GM12878 (cell line): ENCODE data around the gene PSMG3. TPM values are rescaled to one million over a fixed set of nuclear protein-coding genes. Genes with fewer than 3 reads are reported as not detected.

Experiments used
- ATAC-seq: fragments of 200-7000 bp; cut with Tn5 transposase; 3 replicates; pipeline ENCODE4 v1.9.1; 2020; ENCODE audit warnings: mild to moderate bottlenecking, moderate library complexity
- BruUV-seq: library from RNA; stranded (reverse); fragments of 400-500 nt; replicated peaks from 2 replicates; lab custom pipeline; 2021; lab: Mats Ljungman, UMichigan
- CTCF ChIA-PET: fragments of 300-600 bp; sonication (Branson Sonifier 250); formaldehyde crosslinking; extraction: SDS; loops from one replicate; lab custom pipeline; 2021; ENCODE audit warnings: inconsistent platforms; lab: Yijun Ruan, JAX
- POLR2A ChIA-PET: fragments of 350-600 bp; formaldehyde crosslinking; extraction: SDS; loops from one replicate; lab custom pipeline; 2021; ENCODE audit warnings: inconsistent platforms; lab: Charles Lee
- RAD21 ChIA-PET: fragments of 300-600 bp; sonication (Branson Sonifier 250); formaldehyde crosslinking; loops from one replicate; lab custom pipeline; 2023; ENCODE audit warnings: antibody characterized with exemption; ENCODE audit not compliant: unreplicated experiment; lab: Charles Lee
- SMC1A ChIA-PET: fragments of 300-600 bp; sonication (Branson Sonifier 250); formaldehyde crosslinking; loops from one replicate; lab custom pipeline; 2023; ENCODE audit not compliant: unreplicated experiment, uncharacterized antibody; lab: Charles Lee
- DNase-seq: peaks from one replicate; pipeline ENCODE4 v3.0.0-alpha.2; 2011; ENCODE audit warnings: low read depth, low spot score
- FAIRE-seq: peaks from 3 replicates; lab custom pipeline; 2011; peaks lifted over from hg19 to GRCh38; lab: Jason Lieb, UNC
- H2AFZ ChIP-seq: 2 replicates; pipeline ENCODE4 v1.6.0; 2011; ENCODE audit warnings: low read depth, low read length, control low read depth; ENCODE audit not compliant: control insufficient read depth
- H3K27ac ChIP-seq: 2 replicates; pipeline ENCODE4 v1.5.1; 2011; ENCODE audit warnings: control low read depth; ENCODE audit not compliant: control insufficient read depth, insufficient read depth
- H3K27me3 ChIP-seq, 2 experiments: replicated peaks in 1 of 2; 2 replicates each; pipeline versions ENCODE4 v1.6.0 to v1.6.1; 2011; ENCODE audit warnings: low read length in 1 of 2; ENCODE audit not compliant: control insufficient read depth in 2 of 2, insufficient read depth in 2 of 2
- H3K36me3 ChIP-seq, 2 experiments: 2 replicates each; pipeline ENCODE4 v1.5.1; 2011; ENCODE audit warnings: low read length in 1 of 2; ENCODE audit not compliant: control insufficient read depth in 2 of 2, insufficient read depth in 2 of 2
- H3K4me1 ChIP-seq: 2 replicates; pipeline ENCODE4 v1.6.1; 2011; ENCODE audit warnings: mild to moderate bottlenecking, low read length, moderate library complexity, mixed read lengths; ENCODE audit not compliant: control insufficient read depth, insufficient read depth
- H3K4me2 ChIP-seq: 2 replicates; pipeline ENCODE4 v1.6.0; 2011; ENCODE audit warnings: control low read depth; ENCODE audit not compliant: control insufficient read depth, insufficient read depth
- H3K4me3 ChIP-seq: fragments of 200-600 bp; sonication (generic); 2 replicates; pipeline ENCODE4 v1.5.1; 2016
- H3K79me2 ChIP-seq: 2 replicates; pipeline ENCODE4 v1.6.0; 2011; ENCODE audit warnings: low read length; ENCODE audit not compliant: control insufficient read depth, insufficient read depth
- H3K9ac ChIP-seq: 2 replicates; pipeline ENCODE4 v1.8.0; 2011; ENCODE audit warnings: low read length, control low read depth, mixed read lengths; ENCODE audit not compliant: control insufficient read depth, insufficient read depth
- H3K9me3 ChIP-seq: replicated peaks from 3 replicates; pipeline ENCODE4 v1.5.1; 2011; ENCODE audit warnings: mild to moderate bottlenecking, low read length; ENCODE audit not compliant: control insufficient read depth, insufficient read depth
- H4K20me1 ChIP-seq: 2 replicates; pipeline ENCODE4 v1.6.0; 2011; ENCODE audit not compliant: control insufficient read depth, insufficient read depth
- CREM ChIP-seq: IDR thresholded peaks from 2 replicates; pipeline ENCODE4 v1.6.1; 2014; ENCODE audit warnings: antibody characterized with exemption, low read depth
- EP300 ChIP-seq, 2 experiments: fragments of 150-350 bp in 1 of 2; IDR thresholded peaks; 2 replicates each; pipeline ENCODE4 v1.6.1; 2011 to 2012; ENCODE audit warnings: low read depth in 2 of 2, low read length in 2 of 2, borderline replicate concordance in 1 of 2, improper control_type of control experiment in 1 of 2, inconsistent platforms in 1 of 2; ENCODE audit not compliant: control insufficient read depth in 1 of 2
- MXI1 ChIP-seq: fragments of 150-350 bp; IDR thresholded peaks from 2 replicates; pipeline ENCODE4 v1.6.1; 2011; ENCODE audit warnings: low read depth, mild to moderate bottlenecking, inconsistent platforms, low read length, improper control_type of control experiment
- NFYA ChIP-seq: IDR thresholded peaks from 2 replicates; pipeline ENCODE4 v1.6.1; 2011; ENCODE audit warnings: low read depth, mild to moderate bottlenecking, low read length, improper control_type of control experiment, borderline replicate concordance
- RCOR1 ChIP-seq: conservative IDR thresholded peaks from 2 replicates; pipeline ENCODE4 v1.6.1; 2012; ENCODE audit warnings: low read depth, low read length, improper control_type of control experiment
- SPI1 ChIP-seq: IDR thresholded peaks from 2 replicates; pipeline ENCODE4 v1.6.1; 2011; ENCODE audit warnings: low read depth, mild to moderate bottlenecking, low read length, moderate library complexity, borderline replicate concordance; ENCODE audit not compliant: insufficient read depth
- YY1 ChIP-seq: IDR thresholded peaks from 2 replicates; pipeline ENCODE4 v1.6.1; 2011; ENCODE audit warnings: low read depth, mild to moderate bottlenecking, low read length
- WGBS: methylation state at CpG from one replicate; pipeline ENCODE4 v1.1.6; 2016; ENCODE audit warnings: low lambda C conversion rate; ENCODE audit not compliant: insufficient replicate concordance, insufficient coverage; ENCODE audit errors: missing lambda C conversion rate; 5-methylcytosine and 5-hydroxymethylcytosine counted together
- in situ Hi-C: fragments of 300-500 bp; cut with MboI; formaldehyde crosslinking; loops from 9 replicates; pipeline ENCODE4 v1.14.3; 2018; ENCODE audit warnings: mixed read lengths
- intact Hi-C: fragments of 100-400 bp; cut with micrococcal nuclease; formaldehyde crosslinking; loops from one replicate; pipeline ENCODE4 v1.14.2; 2022; ENCODE audit not compliant: unreplicated experiment
- polyA plus RNA-seq, 11 experiments: library from polyadenylated mRNA; depleted of rRNA in 4 of 11; unstranded in 6 of 11; stranded (reverse) in 5 of 11; fragments of >200 nt; fragmentation: Nextera tagmentation in 4 of 11; fragmentation: Illumina TruSeq in 1 of 11; extraction: Ambion mirVana in 4 of 11; extraction: Trizol in 1 of 11; gene quantifications; 1 replicate in 1 of 11; 2 replicates in 10 of 11; pipeline versions ENCODE4 v1.2.1 to v1.2.3, GENCODE V29; 2011 to 2016; ENCODE audit warnings: inconsistent platforms in 2 of 11, missing spikeins in 2 of 11, low read depth in 1 of 11
- total RNA-seq, 4 experiments: library from RNA; depleted of rRNA in 3 of 4; stranded (reverse); fragments of >200 nt in 3 of 4; fragmentation: Illumina TruSeq in 1 of 4; extraction: Trizol in 1 of 4; gene quantifications; 2 replicates each; pipeline versions ENCODE4 v1.2.1 to v1.2.3, GENCODE V29; 2013 to 2021
- TF ChIP-seq, protein P1 (sequence below): IDR thresholded peaks from 2 replicates; pipeline ENCODE4 v1.6.1; 2012; ENCODE audit warnings: low read depth, low read length, improper control_type of control experiment
- TF ChIP-seq, protein P2 (sequence below): fragments of 450-650 bp; IDR thresholded peaks from 2 replicates; pipeline ENCODE4 v1.6.1; 2018; ENCODE audit warnings: borderline replicate concordance, mild to moderate bottlenecking; ENCODE audit not compliant: partially characterized antibody

Gene PSMG3
- total and polyA plus RNA-seq, 10 of the 15 experiments (the other 5 are each of a cell fraction or from before 2014, with no cell fraction given), result 23.9 to 115 (median 60.6) TPM

GRCh38 chr7:1618475-1618874 is 48.6 kb upstream of the PSMG3 start:
- BruUV-seq, result no TSS peak
- no peak for FAIRE-seq
- H3K4me3 ChIP-seq, result no peak overlapping the region
- H3K4me1 ChIP-seq, result no peaks in the 10 kb centered on the region
- WGBS, result 82% methylated on average over 3 of the region's 3 CpGs
- no peaks in the 10 kb centered on the region for H3K27me3 ChIP-seq
- intact Hi-C loops (no loop called here), in situ Hi-C loops (no loop called here)
- H3K4me2 ChIP-seq, result no peak overlapping the region
- no peaks in the 10 kb centered on the region for H4K20me1 ChIP-seq
- RAD21 ChIA-PET, result no interaction called here
- no peak overlapping the region for H2AFZ ChIP-seq
- no peak overlapping the region for H3K27ac ChIP-seq
- TF ChIP-seq, protein P1, sequence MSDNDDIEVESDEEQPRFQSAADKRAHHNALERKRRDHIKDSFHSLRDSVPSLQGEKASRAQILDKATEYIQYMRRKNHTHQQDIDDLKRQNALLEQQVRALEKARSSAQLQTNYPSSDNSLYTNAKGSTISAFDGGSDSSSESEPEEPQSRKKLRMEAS, result no peak
- TF ChIP-seq YY1 (no peak), CREM (no peak), NFYA (no peak), EP300 (IDR thresholded peaks at IDR 0.05; ENCODE audit: borderline replicate concordance in 1 of 2, control insufficient read depth in 1 of 2, low read depth in 2 of 2, low read length in 2 of 2) (no peak), SPI1 (no peak), MXI1 (no peak), RCOR1 (no peak)
- TF ChIP-seq, protein P2, sequence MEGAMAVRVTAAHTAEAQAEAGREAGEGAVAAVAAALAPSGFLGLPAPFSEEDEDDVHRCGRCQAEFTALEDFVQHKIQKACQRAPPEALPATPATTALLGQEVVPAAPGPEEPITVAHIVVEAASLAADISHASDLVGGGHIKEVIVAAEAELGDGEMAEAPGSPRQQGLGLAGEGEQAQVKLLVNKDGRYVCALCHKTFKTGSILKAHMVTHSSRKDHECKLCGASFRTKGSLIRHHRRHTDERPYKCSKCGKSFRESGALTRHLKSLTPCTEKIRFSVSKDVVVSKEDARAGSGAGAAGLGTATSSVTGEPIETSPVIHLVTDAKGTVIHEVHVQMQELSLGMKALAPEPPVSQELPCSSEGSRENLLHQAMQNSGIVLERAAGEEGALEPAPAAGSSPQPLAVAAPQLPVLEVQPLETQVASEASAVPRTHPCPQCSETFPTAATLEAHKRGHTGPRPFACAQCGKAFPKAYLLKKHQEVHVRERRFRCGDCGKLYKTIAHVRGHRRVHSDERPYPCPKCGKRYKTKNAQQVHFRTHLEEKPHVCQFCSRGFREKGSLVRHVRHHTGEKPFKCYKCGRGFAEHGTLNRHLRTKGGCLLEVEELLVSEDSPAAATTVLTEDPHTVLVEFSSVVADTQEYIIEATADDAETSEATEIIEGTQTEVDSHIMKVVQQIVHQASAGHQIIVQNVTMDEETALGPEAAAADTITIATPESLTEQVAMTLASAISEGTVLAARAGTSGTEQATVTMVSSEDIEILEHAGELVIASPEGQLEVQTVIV, result no peak
- TF ChIP-seq, all 136 proteins: peak for 0
- POLR2A ChIA-PET, result no interaction called here
- SMC1A ChIA-PET, result no interaction called here
- Histone ChIP-seq H3K79me2 (no peaks in the 10 kb centered on the region), H3K9ac (no peak overlapping the region), H3K9me3 (peaks cover 2% of the 10 kb centered on the region; the same call in 1 of the 3 replicates), H3K36me3 (no peaks in the 10 kb centered on the region)
- CTCF ChIA-PET, result no interaction called here
- no peak for ATAC-seq
- no peak for DNase-seq
